OCI-LY7 (cell line): ENCODE measurements around the gene DIPK1C. TPM values are rescaled to one million over a fixed set of nuclear protein-coding genes. Genes with fewer than 3 reads are reported as not detected.

Experiments used
- BruUV-seq: library from RNA; stranded (reverse); fragments of 400-500 nt; replicated peaks from 2 replicates; lab custom pipeline; 2021; lab: Mats Ljungman, UMichigan
- CTCF ChIA-PET: fragments of 300-600 bp; sonication (Branson Sonifier 250); formaldehyde crosslinking; loops from one replicate; lab custom pipeline; 2022; ENCODE audit warnings: antibody characterized with exemption; ENCODE audit not compliant: unreplicated experiment; lab: Charles Lee
- POLR2A ChIA-PET: fragments of 300-600 bp; sonication (Branson Sonifier 250); formaldehyde crosslinking; loops from one replicate; lab custom pipeline; 2022; ENCODE audit warnings: antibody characterized with exemption; lab: Charles Lee
- DNase-seq: peaks from one replicate; pipeline ENCODE4 v3.0.0-alpha.2; 2015; ENCODE audit warnings: low spot score
- H2AFZ ChIP-seq: fragments of 200-600 bp; sonication (generic), shearing (Covaris generic); 2 replicates; pipeline ENCODE4 v1.6.1; 2014; ENCODE audit warnings: mild to moderate bottlenecking, antibody characterized with exemption, low read length, moderate library complexity
- H3K27ac ChIP-seq: fragments of 200-600 bp; sonication (generic); 2 replicates; pipeline ENCODE4 v1.5.1; 2014; ENCODE audit warnings: mixed run types, low read depth, mild to moderate bottlenecking, moderate library complexity, low read length, inconsistent platforms; ENCODE audit not compliant: poor library complexity, severe bottlenecking
- H3K36me3 ChIP-seq: fragments of 200-600 bp; sonication (generic); 2 replicates; pipeline ENCODE4 v1.6.1; 2014; ENCODE audit warnings: mild to moderate bottlenecking, antibody characterized with exemption, low read length, moderate library complexity, mixed read lengths; ENCODE audit not compliant: insufficient read depth
- H3K4me1 ChIP-seq: fragments of 200-600 bp; sonication (generic); 2 replicates; pipeline ENCODE4 v1.5.1; 2014; ENCODE audit warnings: mild to moderate bottlenecking, low read length; ENCODE audit not compliant: insufficient read depth, poor library complexity, severe bottlenecking
- H3K4me2 ChIP-seq: fragments of 200-600 bp; sonication (generic); 2 replicates; pipeline ENCODE4 v1.6.1; 2014; ENCODE audit warnings: mild to moderate bottlenecking, low read length
- H3K4me3 ChIP-seq: fragments of 200-600 bp; sonication (generic); 2 replicates; pipeline ENCODE4 v1.5.1; 2014; ENCODE audit warnings: mild to moderate bottlenecking, low read depth, low read length; ENCODE audit not compliant: poor library complexity, severe bottlenecking
- H3K79me2 ChIP-seq: fragments of 200-600 bp; sonication (generic); 2 replicates; pipeline ENCODE4 v1.6.1; 2016; ENCODE audit warnings: low read depth, mild to moderate bottlenecking, low read length, moderate library complexity, mixed read lengths; ENCODE audit not compliant: insufficient read depth
- H3K9me2 ChIP-seq: fragments of 200-600 bp; sonication (generic); 2 replicates; pipeline ENCODE4 v1.6.1; 2016; ENCODE audit warnings: mild to moderate bottlenecking, low read length, mixed read lengths; ENCODE audit not compliant: insufficient read depth
- H3K9me3 ChIP-seq: fragments of 200-600 bp; sonication (generic); 2 replicates; pipeline ENCODE4 v1.6.1; 2014; ENCODE audit warnings: mild to moderate bottlenecking, mixed run types, low read length, mixed read lengths
- H4K20me1 ChIP-seq: fragments of 200-600 bp; sonication (generic); 2 replicates; pipeline ENCODE4 v1.6.1; 2014; ENCODE audit warnings: mild to moderate bottlenecking, antibody characterized with exemption, low read length, moderate library complexity, mixed read lengths; ENCODE audit not compliant: insufficient read depth
- CTCF ChIP-seq: fragments of 200-600 bp; sonication (generic); conservative IDR thresholded peaks from 2 replicates; pipeline ENCODE4 v1.5.1; 2014; ENCODE audit warnings: mild to moderate bottlenecking, antibody characterized with exemption, low read length, moderate library complexity, mixed read lengths
- EZH2phosphoT487 ChIP-seq: fragments of 200-600 bp; sonication (generic); IDR thresholded peaks from 2 replicates; pipeline ENCODE4 v1.6.1; 2018; ENCODE audit warnings: low read depth, borderline replicate concordance, mild to moderate bottlenecking, mixed run types, antibody characterized with exemption, low read length, moderate library complexity, mixed read lengths
- intact Hi-C: fragments of 100-400 bp; cut with micrococcal nuclease; formaldehyde crosslinking; loops from one replicate; pipeline ENCODE4 v1.10.0; 2022; ENCODE audit not compliant: unreplicated experiment
- total RNA-seq, 2 experiments: library from RNA; depleted of rRNA in 1 of 2; stranded (reverse); fragments of >200 nt in 1 of 2; shearing (Covaris generic) in 1 of 2; gene quantifications; 2 replicates each; pipeline ENCODE4 v1.2.3, GENCODE V29; 2014 to 2022

Gene DIPK1C
- total RNA-seq, 2 experiments from 2014 or later, result not detected

- no TSS peak for BruUV-seq
- intact Hi-C loops, result no loop called here
- H3K36me3 ChIP-seq, result no peaks in the 10 kb centered on the region
- no peak overlapping the region for H3K27ac ChIP-seq
- TF ChIP-seq CTCF (no peak), EZH2phosphoT487 (no peak)
- POLR2A ChIA-PET, result no interaction called here
- H2AFZ ChIP-seq, result no peak overlapping the region
- no peaks in the 10 kb centered on the region for H3K9me3 ChIP-seq
- H3K4me2 ChIP-seq, result no peak overlapping the region
- H3K4me1 ChIP-seq, result no peaks in the 10 kb centered on the region
- no peak for DNase-seq
- no peaks in the 10 kb centered on the region for H3K9me2 ChIP-seq
- H3K4me3 ChIP-seq, result no peak overlapping the region
- H4K20me1 ChIP-seq, result no peaks in the 10 kb centered on the region
- no peaks in the 10 kb centered on the region for H3K79me2 ChIP-seq
- CTCF ChIA-PET, result no interaction called here
Observed at GRCh38 chr18:74395006-74395405, 62.1 kb downstream of the DIPK1C start.

GRCh38 chr18:74392323-74392722 lies 64.8 kb downstream of the DIPK1C start:
- no TSS peak for BruUV-seq
- CTCF ChIA-PET, result no interaction called here

GRCh38 chr18:74390900-74391299 lies 66.2 kb downstream of the DIPK1C start:
- Histone ChIP-seq H3K4me3 (no peak overlapping the region), H3K27ac (no peak overlapping the region), H3K36me3 (no peaks in the 10 kb centered on the region), H4K20me1 (no peaks in the 10 kb centered on the region), H3K9me3 (no peaks in the 10 kb centered on the region), H3K9me2 (no peaks in the 10 kb centered on the region), H3K79me2 (no peaks in the 10 kb centered on the region), H3K4me2 (no peak overlapping the region), H2AFZ (no peak overlapping the region), H3K4me1 (no peaks in the 10 kb centered on the region)
- POLR2A ChIA-PET, result no interaction called here
- no peak for DNase-seq
- TF ChIP-seq EZH2phosphoT487 (no peak), CTCF (no peak)
- no TSS peak for BruUV-seq
- intact Hi-C loops, result no loop called here
- CTCF ChIA-PET, result no interaction called here

More at GRCh38 chr18:74392323-74392722, 64.8 kb downstream of the DIPK1C start:
- TF ChIP-seq CTCF (no peak), EZH2phosphoT487 (no peak)
- H3K9me2 ChIP-seq, result no peaks in the 10 kb centered on the region
- no peak overlapping the region for H2AFZ ChIP-seq
- no peaks in the 10 kb centered on the region for H4K20me1 ChIP-seq
- H3K27ac ChIP-seq, result no peak overlapping the region
- H3K79me2 ChIP-seq, result no peaks in the 10 kb centered on the region
- intact Hi-C loops, result no loop called here
- POLR2A ChIA-PET, result no interaction called here
- H3K4me3 ChIP-seq, result no peak overlapping the region
- DNase-seq, result no peak
- H3K4me1 ChIP-seq, result no peaks in the 10 kb centered on the region
- H3K4me2 ChIP-seq, result no peak overlapping the region
- H3K36me3 ChIP-seq, result no peaks in the 10 kb centered on the region
- no peaks in the 10 kb centered on the region for H3K9me3 ChIP-seq
